Glutamatergic neuron (in vitro differentiated cells): ENCODE data around the gene PSRC1. TPM values are rescaled to one million over a fixed set of nuclear protein-coding genes. Genes with fewer than 3 reads are reported as not detected.
A peak's percentile ranks its signal among the peaks of the same experiment; 100 is the strongest.

ENCODE experiments used
- DNase-seq: peaks from one replicate; pipeline ENCODE4 v3.0.0; 2022
- H3K27ac Mint-ChIP-seq: one replicate; pipeline ENCODE4 v1.8.0; 2020; ENCODE audit warnings: mild to moderate bottlenecking, mixed read lengths, inconsistent platforms; ENCODE audit not compliant: unreplicated experiment
- H3K27me3 Mint-ChIP-seq: one replicate; pipeline ENCODE4 v1.8.0; 2020; ENCODE audit warnings: mild to moderate bottlenecking, moderate library complexity, mixed read lengths, inconsistent platforms; ENCODE audit not compliant: unreplicated experiment
- H3K36me3 Mint-ChIP-seq: one replicate; pipeline ENCODE4 v1.8.0; 2020; ENCODE audit warnings: mild to moderate bottlenecking, mixed read lengths, inconsistent platforms; ENCODE audit not compliant: unreplicated experiment
- H3K4me1 Mint-ChIP-seq: one replicate; pipeline ENCODE4 v1.8.0; 2020; ENCODE audit warnings: mild to moderate bottlenecking, low read depth, mixed read lengths, inconsistent platforms; ENCODE audit not compliant: unreplicated experiment
- H3K4me3 Mint-ChIP-seq: one replicate; pipeline ENCODE4 v1.8.0; 2020; ENCODE audit warnings: mild to moderate bottlenecking, mixed read lengths, inconsistent platforms; ENCODE audit not compliant: unreplicated experiment
- H3K9me3 Mint-ChIP-seq: one replicate; pipeline ENCODE4 v1.8.0; 2020; ENCODE audit warnings: mild to moderate bottlenecking, moderate library complexity, mixed read lengths, inconsistent platforms; ENCODE audit not compliant: unreplicated experiment
- total RNA-seq: library from RNA; stranded (reverse); fragmentation: NEBNext Ultra II Directional; extraction: Animal tissue kit (Norgen Biotek cat#: 25700); gene quantifications from one replicate; pipeline ENCODE4 v1.2.1, GENCODE V29; 2021; ENCODE audit not compliant: unreplicated experiment
- TF ChIP-seq, protein P1 (sequence below): fragments of 200-600 bp; sonication (generic); IDR thresholded peaks from one replicate; pipeline ENCODE4 v1.5.0; 2021; ENCODE audit not compliant: partially characterized antibody, unreplicated experiment

PSRC1 gene
- total RNA-seq, 1 donor from 2014 or later, result 13.9 TPM

DNA sequence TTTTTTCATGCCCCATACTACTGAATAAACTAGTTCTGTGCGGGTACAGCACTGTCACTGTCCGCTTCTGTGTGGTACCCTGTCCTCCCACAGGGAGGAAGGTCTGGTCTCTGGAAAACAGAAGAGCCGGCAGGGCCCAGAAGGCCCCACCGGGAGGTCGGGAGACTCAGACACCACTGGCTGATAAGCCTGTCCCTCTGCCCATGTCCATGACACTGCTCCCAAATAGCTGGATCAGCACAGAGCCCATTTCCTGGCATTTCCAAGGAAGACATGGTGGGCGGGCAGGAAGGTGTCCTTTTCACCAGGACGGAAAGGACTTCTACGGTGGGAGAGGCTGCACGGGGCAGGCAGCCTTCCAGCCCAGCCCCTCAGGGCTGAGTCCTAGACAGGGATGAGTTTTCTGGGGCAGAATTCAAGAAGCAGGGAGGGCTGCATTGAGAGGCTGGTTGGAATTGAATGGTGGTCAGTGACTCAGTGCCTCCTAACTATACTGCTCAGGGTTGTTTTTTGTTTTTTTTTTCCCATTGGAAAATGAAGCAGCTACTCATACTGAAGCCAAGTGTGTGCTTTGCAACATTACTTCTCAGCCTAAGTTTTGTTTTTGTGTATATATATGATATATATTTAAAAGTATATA is 7.1 kb downstream of the PSRC1 start:
- no peak for DNase-seq
- Mint-ChIP-seq H3K36me3 (no peaks in the 10 kb centered on the region), H3K9me3 (peaks cover 3% of the 10 kb centered on the region), H3K27ac (peak overlapping the region; percentile 72), H3K4me3 (peak overlapping the region; percentile 58), H3K4me1 (peaks cover 21% of the 10 kb centered on the region), H3K27me3 (peaks cover 7% of the 10 kb centered on the region)
- TF ChIP-seq, protein P1, sequence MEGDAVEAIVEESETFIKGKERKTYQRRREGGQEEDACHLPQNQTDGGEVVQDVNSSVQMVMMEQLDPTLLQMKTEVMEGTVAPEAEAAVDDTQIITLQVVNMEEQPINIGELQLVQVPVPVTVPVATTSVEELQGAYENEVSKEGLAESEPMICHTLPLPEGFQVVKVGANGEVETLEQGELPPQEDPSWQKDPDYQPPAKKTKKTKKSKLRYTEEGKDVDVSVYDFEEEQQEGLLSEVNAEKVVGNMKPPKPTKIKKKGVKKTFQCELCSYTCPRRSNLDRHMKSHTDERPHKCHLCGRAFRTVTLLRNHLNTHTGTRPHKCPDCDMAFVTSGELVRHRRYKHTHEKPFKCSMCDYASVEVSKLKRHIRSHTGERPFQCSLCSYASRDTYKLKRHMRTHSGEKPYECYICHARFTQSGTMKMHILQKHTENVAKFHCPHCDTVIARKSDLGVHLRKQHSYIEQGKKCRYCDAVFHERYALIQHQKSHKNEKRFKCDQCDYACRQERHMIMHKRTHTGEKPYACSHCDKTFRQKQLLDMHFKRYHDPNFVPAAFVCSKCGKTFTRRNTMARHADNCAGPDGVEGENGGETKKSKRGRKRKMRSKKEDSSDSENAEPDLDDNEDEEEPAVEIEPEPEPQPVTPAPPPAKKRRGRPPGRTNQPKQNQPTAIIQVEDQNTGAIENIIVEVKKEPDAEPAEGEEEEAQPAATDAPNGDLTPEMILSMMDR, result no peak

DNA sequence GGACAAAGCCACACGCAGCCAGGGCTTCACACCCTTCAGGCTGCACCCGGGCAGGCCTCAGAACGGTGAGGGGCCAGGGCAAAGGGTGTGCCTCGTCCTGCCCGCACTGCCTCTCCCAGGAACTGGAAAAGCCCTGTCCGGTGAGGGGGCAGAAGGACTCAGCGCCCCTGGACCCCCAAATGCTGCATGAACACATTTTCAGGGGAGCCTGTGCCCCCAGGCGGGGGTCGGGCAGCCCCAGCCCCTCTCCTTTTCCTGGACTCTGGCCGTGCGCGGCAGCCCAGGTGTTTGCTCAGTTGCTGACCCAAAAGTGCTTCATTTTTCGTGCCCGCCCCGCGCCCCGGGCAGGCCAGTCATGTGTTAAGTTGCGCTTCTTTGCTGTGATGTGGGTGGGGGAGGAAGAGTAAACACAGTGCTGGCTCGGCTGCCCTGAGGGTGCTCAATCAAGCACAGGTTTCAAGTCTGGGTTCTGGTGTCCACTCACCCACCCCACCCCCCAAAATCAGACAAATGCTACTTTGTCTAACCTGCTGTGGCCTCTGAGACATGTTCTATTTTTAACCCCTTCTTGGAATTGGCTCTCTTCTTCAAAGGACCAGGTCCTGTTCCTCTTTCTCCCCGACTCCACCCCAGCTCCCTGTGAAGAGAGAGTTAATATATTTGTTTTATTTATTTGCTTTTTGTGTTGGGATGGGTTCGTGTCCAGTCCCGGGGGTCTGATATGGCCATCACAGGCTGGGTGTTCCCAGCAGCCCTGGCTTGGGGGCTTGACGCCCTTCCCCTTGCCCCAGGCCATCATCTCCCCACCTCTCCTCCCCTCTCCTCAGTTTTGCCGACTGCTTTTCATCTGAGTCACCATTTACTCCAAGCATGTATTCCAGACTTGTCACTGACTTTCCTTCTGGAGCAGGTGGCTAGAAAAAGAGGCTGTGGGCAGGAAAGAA is 8.1 kb downstream of the PSRC1 start:
- Mint-ChIP-seq H3K4me3 (peak overlapping the region; percentile 20), H3K27ac (peak overlapping the region; percentile 75), H3K27me3 (peaks cover 8% of the 10 kb centered on the region), H3K4me1 (peaks cover 21% of the 10 kb centered on the region), H3K9me3 (peaks cover 4% of the 10 kb centered on the region), H3K36me3 (no peaks in the 10 kb centered on the region)
- DNase-seq, result no peak
- TF ChIP-seq, protein P1, result no peak

DNA sequence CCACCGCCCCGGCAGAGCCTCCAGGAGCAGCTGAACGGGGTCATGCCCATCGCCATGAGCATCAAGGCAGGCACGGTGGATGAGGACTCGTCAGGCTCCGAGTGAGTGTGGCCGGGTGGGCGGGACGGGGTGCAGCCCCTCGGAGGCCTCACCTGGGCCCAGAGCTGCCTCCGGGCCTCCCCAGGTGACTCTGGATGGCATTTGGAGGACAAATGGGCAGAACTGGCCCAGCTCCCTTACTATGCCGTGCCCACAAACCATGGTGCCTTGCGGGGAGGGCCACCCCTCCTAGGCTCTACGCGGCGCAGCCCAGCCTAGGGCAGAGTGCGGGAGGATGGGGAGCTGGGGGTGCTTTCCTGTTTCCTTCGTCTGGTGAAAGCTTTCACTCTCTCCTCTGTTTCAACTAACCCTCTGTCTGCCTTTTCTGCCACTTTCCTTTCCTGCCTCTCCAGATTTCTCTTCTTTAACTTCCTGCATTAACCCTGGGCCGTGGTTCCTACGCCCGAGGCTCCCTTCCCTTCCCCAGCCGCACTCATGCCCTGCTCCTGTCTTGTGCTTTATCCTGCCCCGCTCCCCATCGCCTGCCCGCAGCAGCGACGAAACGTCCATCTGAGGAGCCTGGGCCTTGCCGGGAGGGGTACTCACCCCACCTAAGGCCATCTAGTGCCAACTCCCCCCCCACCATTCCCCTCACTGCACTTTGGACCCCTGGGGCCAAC is 9.2 kb downstream of the PSRC1 start:
- TF ChIP-seq, protein P1, result no peak
- DNase-seq, result no peak
- H3K9me3 Mint-ChIP-seq, result peaks cover 4% of the 10 kb centered on the region
- H3K4me3 Mint-ChIP-seq, result no peak overlapping the region
- H3K36me3 Mint-ChIP-seq, result no peaks in the 10 kb centered on the region
- peaks cover 8% of the 10 kb centered on the region for H3K27me3 Mint-ChIP-seq
- peaks cover 21% of the 10 kb centered on the region for H3K4me1 Mint-ChIP-seq
- peak overlapping the region; percentile 20 for H3K27ac Mint-ChIP-seq

DNA sequence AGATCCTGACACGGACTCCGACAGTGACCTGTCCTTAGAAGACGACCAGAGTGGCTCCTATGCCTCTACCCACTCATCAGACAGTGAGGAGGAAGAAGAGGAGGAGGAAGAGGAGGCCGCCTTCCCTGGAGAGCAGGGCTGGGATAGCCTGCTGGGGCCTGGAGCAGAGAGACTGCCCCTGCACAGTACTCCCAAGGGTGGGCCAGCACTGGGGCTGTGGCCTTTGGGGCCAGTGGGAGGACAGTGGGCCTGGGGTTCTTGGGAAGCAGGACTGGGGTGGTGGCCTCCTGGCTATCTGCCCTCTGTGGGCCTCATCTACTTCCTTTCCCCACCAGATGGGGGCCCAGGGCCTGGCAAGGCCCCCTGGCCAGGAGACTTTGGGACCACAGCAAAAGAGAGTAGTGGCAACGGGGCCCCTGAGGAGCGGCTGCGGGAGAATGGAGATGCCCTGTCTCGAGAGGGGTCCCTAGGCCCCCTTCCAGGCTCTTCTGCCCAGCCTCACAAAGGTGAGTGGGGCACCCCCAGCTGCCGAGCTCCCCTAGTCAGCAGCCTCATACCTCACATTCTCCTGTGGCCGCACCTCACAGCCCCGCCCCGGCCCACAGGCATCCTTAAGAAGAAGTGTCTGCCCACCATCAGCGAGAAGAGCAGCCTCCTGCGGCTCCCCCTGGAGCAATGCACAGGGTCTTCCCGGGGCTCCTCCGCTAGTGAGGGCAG is 10.0 kb downstream of the PSRC1 start:
- Mint-ChIP-seq H3K9me3 (peaks cover 4% of the 10 kb centered on the region), H3K27me3 (peaks cover 8% of the 10 kb centered on the region), H3K4me1 (peaks cover 21% of the 10 kb centered on the region), H3K27ac (no peak overlapping the region), H3K4me3 (no peak overlapping the region), H3K36me3 (no peaks in the 10 kb centered on the region)
- TF ChIP-seq, protein P1, result no peak
- no peak for DNase-seq
